HG03354 (cell line): ENCODE data around the gene FERD3L.
"Not testable (repeated sequence)": the region's sequence is repeated elsewhere in the genome, so short reads cannot be mapped to it uniquely, and the experiment has no call there.

Source experiments
- ATAC-seq: cut with Tn5 transposase; IDR thresholded peaks from one replicate; pipeline ENCODE4 v1.9.1; 2021; ENCODE audit warnings: mild to moderate bottlenecking; ENCODE audit not compliant: unreplicated experiment, poor library complexity, severe bottlenecking

Gene FERD3L

GRCh38 chr7:19144661-19145433 is at the start of gene FERD3L:
Gene FERD3L, minus strand, starts transcription at chr7:19145421. Its CDS starts 59 bp downstream, at chr7:19145362.
- no peak for ATAC-seq

- not testable (repeated sequence) for ATAC-seq
Observed at GRCh38 chr7:19194417-19194816, 49.2 kb upstream of the FERD3L start.

GRCh38 chr7:19181634-19182033 is 36.4 kb upstream of the FERD3L start:
- ATAC-seq, result no peak

GRCh38 chr7:19178595-19178994 is 33.4 kb upstream of the FERD3L start:
- ATAC-seq, result no peak

- ATAC-seq, result no peak
Observed at GRCh38 chr7:19177269-19177668, 32.0 kb upstream of the FERD3L start.

- ATAC-seq, result no peak
Observed at GRCh38 chr7:19175241-19175640, 30.0 kb upstream of the FERD3L start.

DNA sequence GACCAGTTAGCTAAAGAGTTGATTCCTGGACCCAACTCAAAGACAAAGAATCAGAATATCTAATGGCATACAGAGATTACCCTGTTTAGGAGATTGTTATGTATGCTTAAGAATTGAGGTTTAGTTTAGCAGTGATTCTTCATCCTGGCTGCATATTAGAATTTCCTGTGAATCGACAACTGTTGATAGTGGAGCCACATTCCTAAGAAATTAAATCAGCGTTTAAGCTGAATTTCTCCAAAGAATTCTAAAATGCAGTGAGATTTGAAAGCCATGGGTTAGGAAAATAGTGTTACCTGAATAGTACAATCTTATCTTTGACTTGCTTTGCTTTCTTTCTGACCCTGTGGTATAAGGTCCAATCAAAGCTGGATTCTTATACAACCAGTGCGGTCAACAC is 16.4 kb upstream of the FERD3L start:
- ATAC-seq, result no peak

DNA sequence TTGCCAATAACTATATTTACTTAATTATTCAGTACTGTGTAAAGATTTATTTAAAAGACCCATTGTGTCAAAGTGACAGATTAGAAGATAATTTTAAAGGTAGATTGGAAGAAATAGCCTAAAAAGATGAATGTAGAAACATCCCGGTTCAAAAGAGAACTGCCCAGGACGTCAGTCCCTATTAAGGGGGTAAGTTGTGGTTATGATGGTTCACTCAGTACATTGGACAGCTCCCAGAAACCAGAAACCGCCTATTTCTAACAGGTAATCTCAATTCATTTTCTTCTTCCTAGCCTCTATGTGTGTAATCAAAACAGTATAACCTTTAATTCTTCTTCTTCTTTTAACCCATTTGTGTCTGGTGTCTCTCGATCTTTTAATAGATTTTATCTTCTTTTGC is 1.5 kb upstream of the FERD3L start:
- no peak for ATAC-seq

- no peak for ATAC-seq
Observed at GRCh38 chr7:19145434-19146115, 354 bp upstream of the FERD3L start.

DNA sequence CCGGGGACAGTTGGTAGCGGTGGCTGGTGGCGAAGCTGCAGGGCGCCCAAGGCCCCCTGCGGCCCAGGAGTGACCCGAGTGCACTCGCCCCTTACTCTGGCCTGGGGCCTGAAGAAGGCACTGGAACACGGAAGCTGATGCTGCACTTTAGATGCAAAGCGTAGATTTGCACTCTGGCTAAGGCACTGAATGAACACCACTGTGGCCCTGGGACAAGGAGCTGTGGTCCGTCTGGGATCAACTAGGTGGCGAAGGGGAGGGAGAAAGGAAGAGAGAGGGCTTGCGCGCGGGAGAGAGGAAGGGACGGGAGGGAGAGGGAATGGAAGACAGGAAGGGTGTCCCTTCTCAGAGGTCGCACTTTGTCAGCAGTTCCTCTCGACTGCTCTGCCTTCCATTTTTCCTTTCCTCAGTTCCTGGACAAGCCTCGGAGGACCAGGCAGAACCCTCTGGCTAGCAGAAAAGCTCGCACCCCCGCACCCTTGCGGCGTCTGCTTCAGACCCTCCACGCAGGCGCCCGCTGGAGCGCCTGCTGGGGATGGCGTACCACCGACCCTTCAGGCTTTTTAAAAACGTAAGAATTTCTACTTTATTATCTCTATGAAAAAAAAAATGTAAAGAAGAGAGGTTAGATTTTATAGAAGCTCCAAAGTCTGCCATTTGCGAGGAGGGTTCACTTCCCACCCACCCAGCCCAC is 1.2 kb downstream of the FERD3L start:
- no peak for ATAC-seq

- ATAC-seq, result no peak
Observed at GRCh38 chr7:19139706-19140327, 5.4 kb downstream of the FERD3L start.

DNA sequence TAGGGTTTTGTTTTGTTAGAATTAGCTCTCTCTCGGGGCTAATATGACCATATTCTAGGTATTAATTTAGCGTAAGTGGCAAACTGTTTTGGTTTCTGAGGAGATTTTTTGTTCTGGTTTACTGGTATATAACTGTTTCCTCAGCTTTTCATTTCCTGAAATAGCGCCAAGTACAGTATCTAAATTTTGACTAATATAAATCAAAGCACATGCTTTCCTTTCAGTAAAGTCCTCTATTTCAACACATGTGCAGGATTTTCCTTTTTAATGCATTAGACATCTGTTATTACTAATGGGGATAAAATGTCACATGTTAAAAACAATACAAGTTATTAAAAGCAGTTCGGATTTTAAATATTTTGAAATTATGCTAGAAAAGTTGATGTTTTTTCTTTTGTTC is 11.3 kb downstream of the FERD3L start:
- ATAC-seq, result no peak

DNA sequence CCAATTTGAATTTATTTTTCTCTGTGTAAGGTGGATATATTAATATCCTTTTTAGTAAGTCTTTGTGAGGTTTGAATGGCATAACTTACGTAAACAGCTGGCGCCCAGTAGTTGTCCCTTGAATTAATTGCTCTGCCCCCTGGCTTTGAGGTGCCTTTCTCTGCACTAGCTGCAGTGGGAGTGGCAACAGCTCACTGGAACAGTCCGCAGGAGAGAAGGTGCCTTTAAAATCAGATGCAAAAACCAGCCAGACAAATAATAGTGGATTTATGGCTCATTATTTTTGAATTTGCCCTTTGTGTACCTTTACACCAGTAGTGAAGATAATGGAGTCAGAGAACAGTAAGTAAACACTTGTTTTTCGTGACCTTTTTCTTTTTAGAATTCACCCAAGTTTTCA is 11.8 kb downstream of the FERD3L start:
- ATAC-seq, result no peak

GRCh38 chr7:19128856-19129255 is 16.4 kb downstream of the FERD3L start:
- no peak for ATAC-seq

GRCh38 chr7:19121977-19122588 is 23.1 kb downstream of the FERD3L start:
- ATAC-seq, result no peak

DNA sequence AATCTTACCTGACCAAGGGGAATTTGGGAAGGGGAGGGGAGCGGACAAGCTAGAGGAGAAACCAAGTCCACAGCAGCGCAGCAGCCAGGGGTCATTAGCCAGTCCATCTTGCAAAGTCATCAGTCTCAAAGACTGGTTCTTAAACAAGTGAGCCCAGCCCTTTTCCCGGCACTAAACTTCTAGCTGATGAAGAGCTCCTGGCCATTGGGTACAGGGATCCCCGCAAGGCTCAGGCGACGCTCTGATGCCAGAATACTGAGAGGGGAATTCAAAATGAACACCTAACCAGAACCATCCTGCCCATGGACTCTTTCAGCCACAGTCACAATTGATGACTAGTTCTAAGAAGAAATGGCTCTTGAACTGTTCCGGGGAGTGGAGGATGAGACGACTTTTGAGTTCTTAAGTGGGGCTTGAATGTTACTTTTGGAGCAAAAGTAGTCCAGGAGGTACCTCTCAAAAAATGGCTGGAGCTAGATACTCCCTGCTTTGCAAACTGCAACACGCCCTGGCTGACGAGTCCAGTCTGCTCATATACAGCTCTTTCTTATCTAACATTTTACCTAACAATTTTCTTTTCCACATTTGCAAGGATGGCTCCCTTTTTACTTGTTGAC is 25.2 kb downstream of the FERD3L start:
- ATAC-seq, result no peak

- ATAC-seq, result no peak
Observed at GRCh38 chr7:19119372-19119771, 25.8 kb downstream of the FERD3L start.

GRCh38 chr7:19118636-19119371 is 26.4 kb downstream of the FERD3L start:
- ATAC-seq, result no peak
